C4-2B (cell line): ENCODE measurements around the gene MAPKAPK2.
"Not testable (repeated sequence)": the region's sequence is repeated elsewhere in the genome, so short reads cannot be mapped to it uniquely, and the experiment has no call there.

Experiments used
- H3K27ac ChIP-seq: fragments of 450-650 bp; 2 replicates; pipeline ENCODE4 v1.5.1; 2017
- CTCF ChIP-seq: fragments of 450-650 bp; conservative IDR thresholded peaks from 2 replicates; pipeline ENCODE4 v1.5.1; 2017; ENCODE audit warnings: mild to moderate bottlenecking
- ZFX ChIP-seq: fragments of 450-650 bp; IDR thresholded peaks from 2 replicates; pipeline ENCODE4 v1.6.1; 2017

The MAPKAPK2 gene

GRCh38 chr1:206774093-206774492 lies 89.4 kb downstream of the MAPKAPK2 start:
- no peak overlapping the region for H3K27ac ChIP-seq
- no peak for TF ChIP-seq CTCF
- TF ChIP-seq ZFX = no peak

DNA sequence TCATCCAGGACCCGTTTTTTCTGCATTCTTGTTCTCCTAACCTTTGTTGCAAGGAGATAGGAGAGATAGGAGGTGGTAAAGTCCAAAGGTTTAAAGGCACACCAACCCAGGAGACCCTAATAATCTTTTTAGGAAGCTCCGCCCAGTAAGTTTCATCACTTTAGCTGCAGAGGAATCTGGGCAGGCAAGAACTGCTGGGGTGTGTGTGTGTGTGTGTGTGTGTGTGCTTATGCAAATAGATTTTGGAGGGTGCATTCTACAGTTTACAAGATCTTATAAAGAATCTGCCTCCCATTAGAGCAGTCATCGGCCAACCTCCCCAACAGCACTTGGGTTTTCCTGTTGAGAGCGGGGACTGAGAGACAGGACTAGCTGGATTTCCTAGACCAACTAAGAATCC lies 91.5 kb downstream of the MAPKAPK2 start:
- TF ChIP-seq CTCF (no peak), ZFX (no peak)
- H3K27ac ChIP-seq = no peak overlapping the region

- no peak for TF ChIP-seq ZFX
- no peak for TF ChIP-seq CTCF
- no peak overlapping the region for H3K27ac ChIP-seq
Observed at GRCh38 chr1:206778031-206778430, 93.3 kb downstream of the MAPKAPK2 start.

- not testable (repeated sequence) for H3K27ac ChIP-seq
Observed at GRCh38 chr1:206778911-206779310, 94.2 kb downstream of the MAPKAPK2 start.

GRCh38 chr1:206779638-206780037 lies 94.9 kb downstream of the MAPKAPK2 start:
- TF ChIP-seq CTCF = no peak
- no peak for TF ChIP-seq ZFX

GRCh38 chr1:206782448-206782847 lies 97.7 kb downstream of the MAPKAPK2 start:
- no peak overlapping the region for H3K27ac ChIP-seq
- no peak for TF ChIP-seq CTCF
- TF ChIP-seq ZFX = no peak

More at GRCh38 chr1:206779638-206780037, 94.9 kb downstream of the MAPKAPK2 start:
- H3K27ac ChIP-seq = no peak overlapping the region

GRCh38 chr1:206783506-206783905 lies 98.8 kb downstream of the MAPKAPK2 start:
- TF ChIP-seq CTCF (no peak), ZFX (no peak)
- H3K27ac ChIP-seq = no peak overlapping the region
